Esophagus squamous epithelium (tissue), 4 donors: ENCODE results near the gene CINP.

ENCODE experiments used
- POLR2A ChIP-seq, 4 donors: fragments of 450-650 bp; IDR thresholded peaks; one replicate each; pipeline ENCODE4 v1.6.1; 2017; ENCODE audit warnings: antibody characterized with exemption in 4 of 4, mild to moderate bottlenecking in 4 of 4, moderate library complexity in 3 of 4
- TF ChIP-seq, protein P1 (sequence below), 6 experiments: fragments of 450-650 bp in 4 of 6; fragments of 200-600 bp in 2 of 6; sonication (generic) in 2 of 6; IDR thresholded peaks; one replicate each; pipeline ENCODE4 v1.5.1; 2016 to 2019; ENCODE audit warnings: antibody characterized with exemption in 6 of 6, mild to moderate bottlenecking in 4 of 6, moderate library complexity in 4 of 6

- no peak for TF ChIP-seq POLR2A (IDR thresholded peaks at IDR 0.05)
- TF ChIP-seq, protein P1, sequence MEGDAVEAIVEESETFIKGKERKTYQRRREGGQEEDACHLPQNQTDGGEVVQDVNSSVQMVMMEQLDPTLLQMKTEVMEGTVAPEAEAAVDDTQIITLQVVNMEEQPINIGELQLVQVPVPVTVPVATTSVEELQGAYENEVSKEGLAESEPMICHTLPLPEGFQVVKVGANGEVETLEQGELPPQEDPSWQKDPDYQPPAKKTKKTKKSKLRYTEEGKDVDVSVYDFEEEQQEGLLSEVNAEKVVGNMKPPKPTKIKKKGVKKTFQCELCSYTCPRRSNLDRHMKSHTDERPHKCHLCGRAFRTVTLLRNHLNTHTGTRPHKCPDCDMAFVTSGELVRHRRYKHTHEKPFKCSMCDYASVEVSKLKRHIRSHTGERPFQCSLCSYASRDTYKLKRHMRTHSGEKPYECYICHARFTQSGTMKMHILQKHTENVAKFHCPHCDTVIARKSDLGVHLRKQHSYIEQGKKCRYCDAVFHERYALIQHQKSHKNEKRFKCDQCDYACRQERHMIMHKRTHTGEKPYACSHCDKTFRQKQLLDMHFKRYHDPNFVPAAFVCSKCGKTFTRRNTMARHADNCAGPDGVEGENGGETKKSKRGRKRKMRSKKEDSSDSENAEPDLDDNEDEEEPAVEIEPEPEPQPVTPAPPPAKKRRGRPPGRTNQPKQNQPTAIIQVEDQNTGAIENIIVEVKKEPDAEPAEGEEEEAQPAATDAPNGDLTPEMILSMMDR (IDR thresholded peaks at IDR 0.05) = no peak
Observed at GRCh38 chr14:102370305-102370809, 7.7 kb upstream of the CINP start.
